ENCODE measurements around the gene POC1A.

POC1A gene

GRCh38 chr3:52136513-52136912, 17.7 kb downstream of the POC1A start:
- Histone ChIP-seq H2AFZ (ENCODE audit: low read depth) (no peak overlapping the region), H3K79me2 (ENCODE audit: insufficient read depth, low read depth) (no peaks in the 10 kb centered on the region), H3K4me2 (no peak overlapping the region), H3K27ac (no peak overlapping the region), H3K36me3 (ENCODE audit: insufficient read depth) (no peaks in the 10 kb centered on the region), H3K9ac (no peak overlapping the region), H3K4me1 (ENCODE audit: low read depth, poor library complexity, severe bottlenecking) (no peaks in the 10 kb centered on the region), H3K27me3 (ENCODE audit: insufficient read depth, low read depth) (no peaks in the 10 kb centered on the region), H3K4me3 (IDR thresholded peaks at IDR 0.05; ENCODE audit: insufficient read depth, low read depth, low read length) (no peak overlapping the region), H4K20me1 (ENCODE audit: insufficient read depth) (no peaks in the 10 kb centered on the region)
- no peak for TF ChIP-seq CTCF (conservative IDR thresholded peaks at IDR 0.05; ENCODE audit: low read depth, low read length)

- no peak overlapping the region for H2AFZ ChIP-seq (ENCODE audit: low read depth)
- no peaks in the 10 kb centered on the region for H3K4me1 ChIP-seq (ENCODE audit: low read depth, poor library complexity, severe bottlenecking)
- H3K79me2 ChIP-seq (ENCODE audit: insufficient read depth, low read depth): no peaks in the 10 kb centered on the region
- H3K4me3 ChIP-seq (IDR thresholded peaks at IDR 0.05; ENCODE audit: insufficient read depth, low read depth, low read length): no peak overlapping the region
- H3K4me2 ChIP-seq: no peak overlapping the region
- H3K36me3 ChIP-seq (ENCODE audit: insufficient read depth): no peaks in the 10 kb centered on the region
- no peak for TF ChIP-seq CTCF (conservative IDR thresholded peaks at IDR 0.05; ENCODE audit: low read depth, low read length)
- no peaks in the 10 kb centered on the region for H4K20me1 ChIP-seq (ENCODE audit: insufficient read depth)
- no peak overlapping the region for H3K27ac ChIP-seq
- no peak overlapping the region for H3K9ac ChIP-seq
- H3K27me3 ChIP-seq (ENCODE audit: insufficient read depth, low read depth): no peaks in the 10 kb centered on the region
These were observed 18.9 kb downstream of the POC1A start for GRCh38 chr3:52135332-52135731.

- TF ChIP-seq CTCF (conservative IDR thresholded peaks at IDR 0.05; ENCODE audit: low read depth, low read length): no peak
- Histone ChIP-seq H3K4me1 (ENCODE audit: low read depth, poor library complexity, severe bottlenecking) (no peaks in the 10 kb centered on the region), H3K27me3 (ENCODE audit: insufficient read depth, low read depth) (no peaks in the 10 kb centered on the region), H3K79me2 (ENCODE audit: insufficient read depth, low read depth) (no peaks in the 10 kb centered on the region), H3K4me2 (no peak overlapping the region), H2AFZ (ENCODE audit: low read depth) (no peak overlapping the region), H3K27ac (no peak overlapping the region), H3K9ac (no peak overlapping the region), H4K20me1 (ENCODE audit: insufficient read depth) (no peaks in the 10 kb centered on the region), H3K4me3 (IDR thresholded peaks at IDR 0.05; ENCODE audit: insufficient read depth, low read depth, low read length) (no peak overlapping the region), H3K36me3 (ENCODE audit: insufficient read depth) (no peaks in the 10 kb centered on the region)
These were observed 19.5 kb downstream of the POC1A start for GRCh38 chr3:52134761-52135160.

GRCh38 chr3:52132930-52133329, 21.3 kb downstream of the POC1A start:
- Histone ChIP-seq H3K4me3 (IDR thresholded peaks at IDR 0.05; ENCODE audit: insufficient read depth, low read depth, low read length) (no peak overlapping the region), H3K27me3 (ENCODE audit: insufficient read depth, low read depth) (no peaks in the 10 kb centered on the region), H3K4me1 (ENCODE audit: low read depth, poor library complexity, severe bottlenecking) (no peaks in the 10 kb centered on the region), H3K4me2 (no peak overlapping the region), H3K27ac (no peak overlapping the region), H2AFZ (ENCODE audit: low read depth) (no peak overlapping the region), H4K20me1 (ENCODE audit: insufficient read depth) (no peaks in the 10 kb centered on the region), H3K79me2 (ENCODE audit: insufficient read depth, low read depth) (no peaks in the 10 kb centered on the region), H3K36me3 (ENCODE audit: insufficient read depth) (no peaks in the 10 kb centered on the region), H3K9ac (no peak overlapping the region)
- TF ChIP-seq CTCF (conservative IDR thresholded peaks at IDR 0.05; ENCODE audit: low read depth, low read length): no peak

GRCh38 chr3:52132041-52132440, 22.2 kb downstream of the POC1A start:
- H3K4me1 ChIP-seq (ENCODE audit: low read depth, poor library complexity, severe bottlenecking): no peaks in the 10 kb centered on the region
- H3K27ac ChIP-seq: no peak overlapping the region
- H2AFZ ChIP-seq (ENCODE audit: low read depth): no peak overlapping the region
- no peaks in the 10 kb centered on the region for H3K79me2 ChIP-seq (ENCODE audit: insufficient read depth, low read depth)
- H3K36me3 ChIP-seq (ENCODE audit: insufficient read depth): no peaks in the 10 kb centered on the region
- TF ChIP-seq CTCF (conservative IDR thresholded peaks at IDR 0.05; ENCODE audit: low read depth, low read length): no peak
- H4K20me1 ChIP-seq (ENCODE audit: insufficient read depth): no peaks in the 10 kb centered on the region
- no peak overlapping the region for H3K9ac ChIP-seq
- H3K4me2 ChIP-seq: no peak overlapping the region
- no peaks in the 10 kb centered on the region for H3K27me3 ChIP-seq (ENCODE audit: insufficient read depth, low read depth)
- no peak overlapping the region for H3K4me3 ChIP-seq (IDR thresholded peaks at IDR 0.05; ENCODE audit: insufficient read depth, low read depth, low read length)

Measured in KMS-11 (cell line).